Parathyroid adenoma (tissue), 2 donors: Measurements from ENCODE around the gene PIEZO1.

ENCODE experiments used
- H2AFZ ChIP-seq: fragments of 300-600 bp; sonication (generic); one replicate; pipeline ENCODE4 v1.7.0; 2017; ENCODE audit warnings: antibody characterized with exemption, mild to moderate bottlenecking
- H3K27ac ChIP-seq: fragments of 300-600 bp; sonication (generic); one replicate; pipeline ENCODE4 v1.7.0; 2017
- H3K27me3 ChIP-seq: fragments of 300-600 bp; sonication (generic); one replicate; pipeline ENCODE4 v1.7.0; 2017; ENCODE audit warnings: low read length; ENCODE audit not compliant: control insufficient read depth, insufficient read depth
- H3K36me3 ChIP-seq: fragments of 300-600 bp; sonication (generic); one replicate; pipeline ENCODE4 v1.7.0; 2017; ENCODE audit warnings: low read length; ENCODE audit not compliant: control insufficient read depth, insufficient read depth
- H3K4me1 ChIP-seq: fragments of 300-600 bp; sonication (generic); one replicate; pipeline ENCODE4 v1.7.0; 2017; ENCODE audit warnings: control low read depth
- H3K4me2 ChIP-seq: fragments of 300-600 bp; sonication (generic); one replicate; pipeline ENCODE4 v1.7.0; 2017; ENCODE audit warnings: low read length
- H3K4me3 ChIP-seq: fragments of 300-600 bp; sonication (generic); one replicate; pipeline ENCODE4 v1.7.0; 2017; ENCODE audit warnings: low read depth, low read length
- H3K79me2 ChIP-seq: fragments of 300-600 bp; sonication (generic); one replicate; pipeline ENCODE4 v1.7.0; 2017; ENCODE audit warnings: control low read depth
- H3K9ac ChIP-seq: fragments of 300-600 bp; sonication (generic); one replicate; pipeline ENCODE4 v1.7.0; 2017; ENCODE audit warnings: mild to moderate bottlenecking
- H3K9me3 ChIP-seq: fragments of 300-600 bp; sonication (generic); one replicate; pipeline ENCODE4 v1.7.0; 2017; ENCODE audit warnings: low read length; ENCODE audit not compliant: control insufficient read depth
- TF ChIP-seq, protein P1 (sequence below): fragments of 300-600 bp; sonication (generic); IDR thresholded peaks from one replicate; pipeline ENCODE4 v1.7.0; 2017; ENCODE audit warnings: antibody characterized with exemption, mild to moderate bottlenecking
- donor health status: primary hyperparathyroidism.

PIEZO1 gene

DNA sequence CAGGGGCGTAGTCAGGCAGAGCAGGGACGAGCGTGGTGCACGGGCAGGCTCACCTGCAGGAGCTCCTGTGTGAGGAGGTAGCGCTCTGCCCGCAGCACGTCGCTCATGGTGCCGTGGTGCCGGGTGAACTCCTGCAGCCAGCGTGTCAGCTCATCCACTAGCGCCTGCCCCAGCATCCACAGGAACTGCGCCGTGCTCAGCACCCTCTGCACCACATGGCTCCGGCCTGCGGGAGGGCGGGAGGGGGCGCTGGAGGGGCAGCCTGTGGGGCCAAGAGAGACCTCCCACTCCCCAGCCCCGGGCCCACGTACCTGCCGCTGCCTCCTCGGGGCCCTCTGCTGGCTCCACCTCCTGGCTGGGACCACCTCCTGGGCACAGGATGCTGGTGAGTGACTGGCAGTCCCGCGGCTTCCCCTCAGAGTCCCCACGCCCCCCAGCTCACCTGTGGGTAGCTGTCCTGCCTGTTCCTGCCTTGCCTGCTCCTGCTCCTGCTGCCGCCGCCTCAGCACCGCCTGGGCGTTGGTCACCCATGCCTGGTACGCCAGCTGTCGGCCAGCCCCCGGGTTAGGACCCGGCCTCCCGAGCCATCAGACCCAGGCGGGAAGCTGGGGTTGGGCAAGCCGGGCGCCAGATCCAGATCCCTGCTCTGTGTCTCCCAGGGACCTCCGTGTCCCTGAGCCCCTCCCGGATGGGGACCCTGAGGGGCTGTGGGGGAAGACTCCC, 62.1 kb downstream of the PIEZO1 start:
- Histone ChIP-seq H3K9me3 (no peaks in the 10 kb centered on the region), H3K4me2 (no peak overlapping the region), H3K4me1 (no peaks in the 10 kb centered on the region), H3K36me3 (no peaks in the 10 kb centered on the region), H3K27me3 (no peaks in the 10 kb centered on the region), H2AFZ (no peak overlapping the region), H3K9ac (no peak overlapping the region), H3K79me2 (no peaks in the 10 kb centered on the region), H3K4me3 (no peak overlapping the region), H3K27ac (no peak overlapping the region)
- TF ChIP-seq, protein P1, sequence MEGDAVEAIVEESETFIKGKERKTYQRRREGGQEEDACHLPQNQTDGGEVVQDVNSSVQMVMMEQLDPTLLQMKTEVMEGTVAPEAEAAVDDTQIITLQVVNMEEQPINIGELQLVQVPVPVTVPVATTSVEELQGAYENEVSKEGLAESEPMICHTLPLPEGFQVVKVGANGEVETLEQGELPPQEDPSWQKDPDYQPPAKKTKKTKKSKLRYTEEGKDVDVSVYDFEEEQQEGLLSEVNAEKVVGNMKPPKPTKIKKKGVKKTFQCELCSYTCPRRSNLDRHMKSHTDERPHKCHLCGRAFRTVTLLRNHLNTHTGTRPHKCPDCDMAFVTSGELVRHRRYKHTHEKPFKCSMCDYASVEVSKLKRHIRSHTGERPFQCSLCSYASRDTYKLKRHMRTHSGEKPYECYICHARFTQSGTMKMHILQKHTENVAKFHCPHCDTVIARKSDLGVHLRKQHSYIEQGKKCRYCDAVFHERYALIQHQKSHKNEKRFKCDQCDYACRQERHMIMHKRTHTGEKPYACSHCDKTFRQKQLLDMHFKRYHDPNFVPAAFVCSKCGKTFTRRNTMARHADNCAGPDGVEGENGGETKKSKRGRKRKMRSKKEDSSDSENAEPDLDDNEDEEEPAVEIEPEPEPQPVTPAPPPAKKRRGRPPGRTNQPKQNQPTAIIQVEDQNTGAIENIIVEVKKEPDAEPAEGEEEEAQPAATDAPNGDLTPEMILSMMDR = no peak

DNA sequence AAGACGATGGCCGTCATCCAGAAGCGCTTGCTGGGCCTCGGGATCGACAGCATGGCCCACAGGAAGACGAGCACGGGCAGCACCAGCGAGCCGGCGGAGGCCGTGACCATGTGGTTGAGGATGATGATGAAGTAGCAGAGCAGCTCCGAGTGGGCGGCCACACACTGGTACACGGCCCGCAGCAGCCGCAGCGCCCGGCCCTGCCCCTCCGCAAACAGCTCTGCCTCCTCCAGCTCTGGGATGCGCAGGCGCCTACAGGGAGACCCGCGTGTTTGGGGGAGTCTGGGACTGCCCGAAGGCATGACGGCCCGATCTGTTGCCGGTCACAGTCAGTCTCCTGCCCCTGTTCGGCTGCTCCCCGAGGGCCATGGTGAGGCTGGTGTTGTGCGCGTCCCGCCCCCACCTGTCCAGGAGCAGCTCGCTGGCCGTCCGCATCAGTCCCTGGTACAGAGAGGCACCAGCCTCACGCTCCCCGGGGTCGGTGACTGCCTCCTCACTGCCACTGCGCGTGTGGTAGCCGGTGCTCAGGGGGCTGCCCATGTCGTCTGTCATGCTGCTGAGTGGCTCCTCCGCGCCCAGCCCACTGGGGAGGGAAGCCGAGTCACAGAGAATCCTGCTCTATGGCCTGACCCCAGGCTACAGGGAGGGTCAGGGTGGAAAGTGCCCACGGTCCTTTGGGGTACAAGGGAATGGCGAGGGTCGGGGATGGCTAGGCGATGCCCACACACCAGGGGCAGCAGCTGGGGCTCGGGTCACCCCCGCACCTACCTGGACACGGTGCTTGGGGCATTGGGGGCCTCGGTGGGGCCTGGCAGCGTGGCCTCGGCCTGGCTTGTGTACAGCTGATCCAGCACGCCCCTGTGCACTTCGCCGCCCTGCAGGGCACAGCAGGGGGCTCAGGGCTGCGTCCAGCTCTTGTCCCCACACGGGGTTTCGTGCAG, 62.9 kb downstream of the PIEZO1 start:
- Histone ChIP-seq H3K9ac (no peak overlapping the region), H3K27ac (no peak overlapping the region), H3K4me2 (no peak overlapping the region), H3K9me3 (no peaks in the 10 kb centered on the region), H3K36me3 (no peaks in the 10 kb centered on the region), H3K79me2 (no peaks in the 10 kb centered on the region), H3K27me3 (no peaks in the 10 kb centered on the region), H3K4me3 (no peak overlapping the region), H2AFZ (no peak overlapping the region), H3K4me1 (no peaks in the 10 kb centered on the region)
- TF ChIP-seq, protein P1 = no peak

DNA sequence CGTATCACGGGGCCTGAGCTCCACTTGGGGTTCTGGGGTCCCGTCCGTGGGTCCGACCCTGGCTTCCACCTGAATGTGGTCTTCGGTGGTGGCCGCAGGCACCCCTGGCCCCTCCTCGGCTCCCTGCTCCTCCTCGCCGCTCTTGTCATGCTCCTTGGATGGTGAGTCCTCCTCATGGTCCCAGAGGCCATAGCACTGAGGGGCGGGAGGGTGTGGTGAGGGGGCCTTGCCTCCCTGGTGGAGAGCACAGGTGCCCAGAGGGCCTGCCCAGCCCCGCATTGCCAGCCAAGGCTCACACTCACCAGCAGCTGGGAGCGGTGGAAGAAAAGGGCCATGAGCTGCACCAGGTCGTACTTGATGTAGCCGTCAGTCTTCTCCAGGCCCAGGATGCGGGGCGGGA, 63.8 kb downstream of the PIEZO1 start:
- H3K9ac ChIP-seq = no peak overlapping the region
- H3K4me1 ChIP-seq = no peaks in the 10 kb centered on the region
- H3K27me3 ChIP-seq = no peaks in the 10 kb centered on the region
- TF ChIP-seq, protein P1 = no peak
- H3K79me2 ChIP-seq = no peaks in the 10 kb centered on the region
- H2AFZ ChIP-seq = no peak overlapping the region
- H3K9me3 ChIP-seq = no peaks in the 10 kb centered on the region
- H3K4me2 ChIP-seq = no peak overlapping the region
- H3K36me3 ChIP-seq = no peaks in the 10 kb centered on the region
- no peak overlapping the region for H3K4me3 ChIP-seq
- no peak overlapping the region for H3K27ac ChIP-seq

DNA sequence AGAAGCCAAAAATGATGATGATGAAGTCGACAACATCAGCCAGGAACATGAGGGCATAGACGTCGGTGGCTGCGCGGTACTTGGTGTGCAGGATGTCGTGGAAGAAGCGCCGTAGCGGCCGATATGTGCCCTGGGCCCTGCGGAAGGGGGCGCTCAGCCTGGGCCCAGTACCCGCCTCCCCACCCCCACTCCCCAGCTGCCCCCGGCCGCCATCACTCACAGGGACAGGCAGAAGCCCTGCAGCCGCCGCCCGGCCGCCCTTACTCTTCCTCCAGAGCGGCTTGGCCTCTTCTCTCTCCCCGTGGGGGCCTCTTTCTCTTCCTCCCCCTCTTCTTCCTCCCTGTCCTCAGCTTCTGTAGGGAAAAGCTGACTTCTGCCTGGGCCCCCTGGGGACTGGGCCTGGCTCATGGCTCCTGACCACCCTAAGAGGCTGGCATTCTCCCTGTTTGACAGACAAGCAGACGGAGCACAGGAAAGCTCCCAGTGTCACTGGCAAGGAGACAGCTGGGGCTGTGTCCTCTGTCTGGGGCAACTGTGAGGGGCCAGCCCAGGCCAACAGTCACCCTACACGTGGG, 64.5 kb downstream of the PIEZO1 start:
- Histone ChIP-seq H3K27ac (no peak overlapping the region), H3K36me3 (no peaks in the 10 kb centered on the region)
- TF ChIP-seq, protein P1 = no peak

More for the DNA sequence above, 64.5 kb downstream of the PIEZO1 start:
- Histone ChIP-seq H3K4me3 (no peak overlapping the region), H3K79me2 (no peaks in the 10 kb centered on the region), H3K27me3 (no peaks in the 10 kb centered on the region), H3K9ac (no peak overlapping the region), H3K9me3 (no peaks in the 10 kb centered on the region), H2AFZ (no peak overlapping the region), H3K4me2 (no peak overlapping the region), H3K4me1 (no peaks in the 10 kb centered on the region)
